Subcutaneous preadipocyte (primary cell): ENCODE measurements around the gene NAA30. TPM values are rescaled to one million over a fixed set of nuclear protein-coding genes. Genes with fewer than 3 reads are reported as not detected.

Experiments used
- total RNA-seq: library from RNA; depleted of rRNA; stranded (reverse); fragments of >200 nt; gene quantifications from 2 replicates; pipeline ENCODE4 v1.2.3, GENCODE V29; 2012

The NAA30 gene
- total RNA-seq, result 14.3 and 18.6 TPM in 2 replicates

GRCh38 chr14:57390037-57390805, at the start of gene NAA30:
Gene NAA30, plus strand, starts transcription at chr14:57390586. Its CDS starts 372 bp downstream, at chr14:57390958.

Other genes starting within 250 kb of the NAA30 start
- gene EXOC5, start 121.7 kb upstream of the NAA30 start, total RNA-seq, result 40.1 and 61.6 TPM in 2 replicates
- 16.9 and 21.5 TPM in 2 replicates for gene AP5M1, start 121.6 kb upstream of the NAA30 start, total RNA-seq
- gene CCDC198, start 103.3 kb downstream of the NAA30 start, total RNA-seq, result not detected in 2 replicates